ENCODE measurements around the gene AMT.

DNA sequence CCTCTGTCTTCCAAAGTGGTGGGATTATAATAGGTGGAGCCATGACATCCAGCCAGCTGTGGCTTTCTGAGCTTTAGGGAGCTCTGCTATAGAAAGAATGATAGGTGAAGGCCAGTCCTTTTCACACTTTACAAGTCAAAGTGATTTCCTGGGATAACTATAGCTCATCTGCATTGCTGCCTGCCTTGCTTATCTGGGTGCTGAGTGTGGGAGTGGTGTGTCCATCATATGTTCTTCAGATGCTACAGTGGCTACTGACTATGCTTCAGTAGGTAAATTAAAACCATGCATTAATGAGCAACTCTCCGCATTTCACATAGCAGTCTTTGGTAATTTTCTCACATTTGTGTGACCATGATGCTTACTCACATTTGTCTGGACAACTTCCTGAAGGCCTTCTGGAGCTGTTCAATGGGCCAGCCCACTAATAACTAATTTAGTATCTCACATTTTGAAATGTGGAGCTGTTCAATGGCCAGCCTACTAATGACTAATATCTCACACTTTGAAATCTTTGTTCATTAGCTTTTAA lies 33.9 kb downstream of the AMT start:
- TF ChIP-seq GTF2I (CRISPR knock-in tag; conservative IDR thresholded peaks at IDR 0.05) = no peak
- TF ChIP-seq, protein P1, sequence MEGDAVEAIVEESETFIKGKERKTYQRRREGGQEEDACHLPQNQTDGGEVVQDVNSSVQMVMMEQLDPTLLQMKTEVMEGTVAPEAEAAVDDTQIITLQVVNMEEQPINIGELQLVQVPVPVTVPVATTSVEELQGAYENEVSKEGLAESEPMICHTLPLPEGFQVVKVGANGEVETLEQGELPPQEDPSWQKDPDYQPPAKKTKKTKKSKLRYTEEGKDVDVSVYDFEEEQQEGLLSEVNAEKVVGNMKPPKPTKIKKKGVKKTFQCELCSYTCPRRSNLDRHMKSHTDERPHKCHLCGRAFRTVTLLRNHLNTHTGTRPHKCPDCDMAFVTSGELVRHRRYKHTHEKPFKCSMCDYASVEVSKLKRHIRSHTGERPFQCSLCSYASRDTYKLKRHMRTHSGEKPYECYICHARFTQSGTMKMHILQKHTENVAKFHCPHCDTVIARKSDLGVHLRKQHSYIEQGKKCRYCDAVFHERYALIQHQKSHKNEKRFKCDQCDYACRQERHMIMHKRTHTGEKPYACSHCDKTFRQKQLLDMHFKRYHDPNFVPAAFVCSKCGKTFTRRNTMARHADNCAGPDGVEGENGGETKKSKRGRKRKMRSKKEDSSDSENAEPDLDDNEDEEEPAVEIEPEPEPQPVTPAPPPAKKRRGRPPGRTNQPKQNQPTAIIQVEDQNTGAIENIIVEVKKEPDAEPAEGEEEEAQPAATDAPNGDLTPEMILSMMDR (IDR thresholded peaks at IDR 0.05) = no peak
- TF ChIP-seq, protein P2, sequence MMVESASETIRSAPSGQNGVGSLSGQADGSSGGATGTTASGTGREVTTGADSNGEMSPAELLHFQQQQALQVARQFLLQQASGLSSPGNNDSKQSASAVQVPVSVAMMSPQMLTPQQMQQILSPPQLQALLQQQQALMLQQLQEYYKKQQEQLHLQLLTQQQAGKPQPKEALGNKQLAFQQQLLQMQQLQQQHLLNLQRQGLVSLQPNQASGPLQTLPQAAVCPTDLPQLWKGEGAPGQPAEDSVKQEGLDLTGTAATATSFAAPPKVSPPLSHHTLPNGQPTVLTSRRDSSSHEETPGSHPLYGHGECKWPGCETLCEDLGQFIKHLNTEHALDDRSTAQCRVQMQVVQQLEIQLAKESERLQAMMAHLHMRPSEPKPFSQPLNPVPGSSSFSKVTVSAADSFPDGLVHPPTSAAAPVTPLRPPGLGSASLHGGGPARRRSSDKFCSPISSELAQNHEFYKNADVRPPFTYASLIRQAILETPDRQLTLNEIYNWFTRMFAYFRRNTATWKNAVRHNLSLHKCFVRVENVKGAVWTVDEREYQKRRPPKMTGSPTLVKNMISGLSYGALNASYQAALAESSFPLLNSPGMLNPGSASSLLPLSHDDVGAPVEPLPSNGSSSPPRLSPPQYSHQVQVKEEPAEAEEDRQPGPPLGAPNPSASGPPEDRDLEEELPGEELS (CRISPR knock-in tag; IDR thresholded peaks at IDR 0.05) = no peak
- TF ChIP-seq FOXK1 (CRISPR knock-in tag; IDR thresholded peaks at IDR 0.05) = no peak
- TF ChIP-seq, protein P3, sequence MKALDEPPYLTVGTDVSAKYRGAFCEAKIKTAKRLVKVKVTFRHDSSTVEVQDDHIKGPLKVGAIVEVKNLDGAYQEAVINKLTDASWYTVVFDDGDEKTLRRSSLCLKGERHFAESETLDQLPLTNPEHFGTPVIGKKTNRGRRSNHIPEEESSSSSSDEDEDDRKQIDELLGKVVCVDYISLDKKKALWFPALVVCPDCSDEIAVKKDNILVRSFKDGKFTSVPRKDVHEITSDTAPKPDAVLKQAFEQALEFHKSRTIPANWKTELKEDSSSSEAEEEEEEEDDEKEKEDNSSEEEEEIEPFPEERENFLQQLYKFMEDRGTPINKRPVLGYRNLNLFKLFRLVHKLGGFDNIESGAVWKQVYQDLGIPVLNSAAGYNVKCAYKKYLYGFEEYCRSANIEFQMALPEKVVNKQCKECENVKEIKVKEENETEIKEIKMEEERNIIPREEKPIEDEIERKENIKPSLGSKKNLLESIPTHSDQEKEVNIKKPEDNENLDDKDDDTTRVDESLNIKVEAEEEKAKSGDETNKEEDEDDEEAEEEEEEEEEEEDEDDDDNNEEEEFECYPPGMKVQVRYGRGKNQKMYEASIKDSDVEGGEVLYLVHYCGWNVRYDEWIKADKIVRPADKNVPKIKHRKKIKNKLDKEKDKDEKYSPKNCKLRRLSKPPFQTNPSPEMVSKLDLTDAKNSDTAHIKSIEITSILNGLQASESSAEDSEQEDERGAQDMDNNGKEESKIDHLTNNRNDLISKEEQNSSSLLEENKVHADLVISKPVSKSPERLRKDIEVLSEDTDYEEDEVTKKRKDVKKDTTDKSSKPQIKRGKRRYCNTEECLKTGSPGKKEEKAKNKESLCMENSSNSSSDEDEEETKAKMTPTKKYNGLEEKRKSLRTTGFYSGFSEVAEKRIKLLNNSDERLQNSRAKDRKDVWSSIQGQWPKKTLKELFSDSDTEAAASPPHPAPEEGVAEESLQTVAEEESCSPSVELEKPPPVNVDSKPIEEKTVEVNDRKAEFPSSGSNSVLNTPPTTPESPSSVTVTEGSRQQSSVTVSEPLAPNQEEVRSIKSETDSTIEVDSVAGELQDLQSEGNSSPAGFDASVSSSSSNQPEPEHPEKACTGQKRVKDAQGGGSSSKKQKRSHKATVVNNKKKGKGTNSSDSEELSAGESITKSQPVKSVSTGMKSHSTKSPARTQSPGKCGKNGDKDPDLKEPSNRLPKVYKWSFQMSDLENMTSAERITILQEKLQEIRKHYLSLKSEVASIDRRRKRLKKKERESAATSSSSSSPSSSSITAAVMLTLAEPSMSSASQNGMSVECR (CRISPR knock-in tag; IDR thresholded peaks at IDR 0.05; ENCODE audit: borderline replicate concordance) = no peak
- TF ChIP-seq MAX (CRISPR knock-in tag; IDR thresholded peaks at IDR 0.05) = no peak
- TF ChIP-seq ZBTB43 (CRISPR knock-in tag; IDR thresholded peaks at IDR 0.05) = no peak
- no peak for TF ChIP-seq HMGXB4 (CRISPR knock-in tag; IDR thresholded peaks at IDR 0.05)
- TF ChIP-seq ZNF138 (CRISPR knock-in tag; conservative IDR thresholded peaks at IDR 0.05) = no peak
- TF ChIP-seq USF1 (CRISPR knock-in tag; IDR thresholded peaks at IDR 0.05) = no peak
- TF ChIP-seq ETV6 (CRISPR knock-in tag; IDR thresholded peaks at IDR 0.05) = no peak
- no peak for TF ChIP-seq ZNF671 (CRISPR knock-in tag; IDR thresholded peaks at IDR 0.05)
- TF ChIP-seq GABPB1 (CRISPR knock-in tag; IDR thresholded peaks at IDR 0.05) = no peak
